ENCODE results near the gene TRIML2. TPM values are rescaled to one million over a fixed set of nuclear protein-coding genes. Genes with fewer than 3 reads are reported as not detected.

TRIML2 gene
- polyA plus RNA-seq, 1 of the 3 experiments (the other 2 are of a cell fraction), result not detected

DNA sequence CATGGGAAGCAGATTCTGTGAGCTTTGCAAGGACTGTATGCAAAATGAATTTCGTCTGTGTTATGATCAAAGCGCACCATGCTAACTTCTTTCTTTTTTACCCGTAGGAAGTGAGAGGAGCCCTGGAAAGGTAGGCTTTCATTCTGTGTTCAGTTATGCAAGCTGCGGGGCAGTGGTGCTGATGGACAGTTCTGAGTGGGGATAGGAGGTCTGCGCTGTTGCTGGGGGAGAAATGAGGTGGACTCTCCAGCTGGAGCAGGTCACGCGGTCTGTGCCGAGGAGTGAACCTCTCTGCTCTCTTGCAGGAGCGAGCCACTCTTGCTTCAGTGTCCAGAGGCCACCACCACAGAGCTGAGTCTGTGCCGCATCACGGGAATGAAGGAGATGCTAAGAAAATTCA lies 34.3 kb upstream of the TRIML2 start:
- Histone ChIP-seq H3K27ac (ENCODE audit: low read depth in 2 of 2, low read length in 1 of 2) (no peak overlapping the region), H3K9me2 (no peaks in the 10 kb centered on the region), H3K4me1 (ENCODE audit: control insufficient read depth in 1 of 2, insufficient read depth in 2 of 2, low read depth in 1 of 2, low read length in 1 of 2) (no peaks in the 10 kb centered on the region), H3K9me3 (no peaks in the 10 kb centered on the region), H3K4me3 (ENCODE audit: low read depth in 2 of 2, low read length in 1 of 2) (no peak overlapping the region), H3K4me2 (no peak overlapping the region), H4K20me1 (ENCODE audit: insufficient read depth) (no peaks in the 10 kb centered on the region), H3F3A (replicated peaks; ENCODE audit: insufficient read depth) (no peaks in the 10 kb centered on the region), H3K9ac (no peak overlapping the region), H3K79me2 (ENCODE audit: insufficient read depth) (no peaks in the 10 kb centered on the region), H3K27me3 (ENCODE audit: insufficient read depth) (no peaks in the 10 kb centered on the region), H3K36me3 (replicated peaks in 1 of 2; ENCODE audit: control insufficient read depth in 1 of 2, insufficient read depth in 2 of 2, low read length in 1 of 2) (no peaks in the 10 kb centered on the region), H2AFZ (ENCODE audit: low read depth) (no peak overlapping the region)
- POLR2A ChIA-PET, result no interaction called here
- DNase-seq, result no peak
- WGBS (ENCODE audit: low lambda C conversion rate), result 53% methylated on average over 8 of the region's 11 CpGs
- no peak for TF ChIP-seq MEF2A (IDR thresholded peaks at IDR 0.05; ENCODE audit: borderline replicate concordance, low read depth)
- TF ChIP-seq, protein P1, sequence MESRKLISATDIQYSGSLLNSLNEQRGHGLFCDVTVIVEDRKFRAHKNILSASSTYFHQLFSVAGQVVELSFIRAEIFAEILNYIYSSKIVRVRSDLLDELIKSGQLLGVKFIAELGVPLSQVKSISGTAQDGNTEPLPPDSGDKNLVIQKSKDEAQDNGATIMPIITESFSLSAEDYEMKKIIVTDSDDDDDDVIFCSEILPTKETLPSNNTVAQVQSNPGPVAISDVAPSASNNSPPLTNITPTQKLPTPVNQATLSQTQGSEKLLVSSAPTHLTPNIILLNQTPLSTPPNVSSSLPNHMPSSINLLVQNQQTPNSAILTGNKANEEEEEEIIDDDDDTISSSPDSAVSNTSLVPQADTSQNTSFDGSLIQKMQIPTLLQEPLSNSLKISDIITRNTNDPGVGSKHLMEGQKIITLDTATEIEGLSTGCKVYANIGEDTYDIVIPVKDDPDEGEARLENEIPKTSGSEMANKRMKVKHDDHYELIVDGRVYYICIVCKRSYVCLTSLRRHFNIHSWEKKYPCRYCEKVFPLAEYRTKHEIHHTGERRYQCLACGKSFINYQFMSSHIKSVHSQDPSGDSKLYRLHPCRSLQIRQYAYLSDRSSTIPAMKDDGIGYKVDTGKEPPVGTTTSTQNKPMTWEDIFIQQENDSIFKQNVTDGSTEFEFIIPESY (IDR thresholded peaks at IDR 0.05; ENCODE audit: borderline replicate concordance, low read depth), result no peak
- TF ChIP-seq REST (IDR thresholded peaks at IDR 0.05; ENCODE audit: low read depth, low read length), result peak; percentile 63; the same call in 1 of the 2 replicates
- CTCF ChIA-PET, result no interaction called here

GRCh38 chr4:188139671-188140070 lies 30.3 kb upstream of the TRIML2 start:
- H4K20me1 ChIP-seq (ENCODE audit: insufficient read depth), result no peaks in the 10 kb centered on the region
- H3K4me1 ChIP-seq (ENCODE audit: control insufficient read depth in 1 of 2, insufficient read depth in 2 of 2, low read depth in 1 of 2, low read length in 1 of 2), result no peaks in the 10 kb centered on the region
- H3K4me2 ChIP-seq, result no peak overlapping the region
- H3K27ac ChIP-seq (ENCODE audit: low read depth in 2 of 2, low read length in 1 of 2), result no peak overlapping the region
- 57% methylated on average over 7 of the region's 19 CpGs for WGBS (ENCODE audit: low lambda C conversion rate)
- H3K36me3 ChIP-seq (replicated peaks in 1 of 2; ENCODE audit: control insufficient read depth in 1 of 2, insufficient read depth in 2 of 2, low read length in 1 of 2), result no peaks in the 10 kb centered on the region
- no peaks in the 10 kb centered on the region for H3K79me2 ChIP-seq (ENCODE audit: insufficient read depth)
- no peak overlapping the region for H3K4me3 ChIP-seq (ENCODE audit: low read depth in 2 of 2, low read length in 1 of 2)
- H2AFZ ChIP-seq (ENCODE audit: low read depth), result no peak overlapping the region
- POLR2A ChIA-PET, result no interaction called here
- H3K9ac ChIP-seq, result no peak overlapping the region
- no peak for TF ChIP-seq USF2 (IDR thresholded peaks at IDR 0.05; ENCODE audit: borderline replicate concordance, low read depth, low read length)
- no peaks in the 10 kb centered on the region for H3K27me3 ChIP-seq (ENCODE audit: insufficient read depth)
- H3F3A ChIP-seq (replicated peaks; ENCODE audit: insufficient read depth), result no peaks in the 10 kb centered on the region
- no peaks in the 10 kb centered on the region for H3K9me3 ChIP-seq
- no peak for DNase-seq
- CTCF ChIA-PET, result no interaction called here
- H3K9me2 ChIP-seq, result no peaks in the 10 kb centered on the region
